ENCODE data around the gene SNRNP35.
A peak's percentile ranks its signal among the peaks of the same experiment; 100 is the strongest.
"Not testable (repeated sequence)": the region's sequence is repeated elsewhere in the genome, so short reads cannot be mapped to it uniquely, and the experiment has no call there.

SNRNP35 gene, protein sequence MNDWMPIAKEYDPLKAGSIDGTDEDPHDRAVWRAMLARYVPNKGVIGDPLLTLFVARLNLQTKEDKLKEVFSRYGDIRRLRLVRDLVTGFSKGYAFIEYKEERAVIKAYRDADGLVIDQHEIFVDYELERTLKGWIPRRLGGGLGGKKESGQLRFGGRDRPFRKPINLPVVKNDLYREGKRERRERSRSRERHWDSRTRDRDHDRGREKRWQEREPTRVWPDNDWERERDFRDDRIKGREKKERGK

DNA sequence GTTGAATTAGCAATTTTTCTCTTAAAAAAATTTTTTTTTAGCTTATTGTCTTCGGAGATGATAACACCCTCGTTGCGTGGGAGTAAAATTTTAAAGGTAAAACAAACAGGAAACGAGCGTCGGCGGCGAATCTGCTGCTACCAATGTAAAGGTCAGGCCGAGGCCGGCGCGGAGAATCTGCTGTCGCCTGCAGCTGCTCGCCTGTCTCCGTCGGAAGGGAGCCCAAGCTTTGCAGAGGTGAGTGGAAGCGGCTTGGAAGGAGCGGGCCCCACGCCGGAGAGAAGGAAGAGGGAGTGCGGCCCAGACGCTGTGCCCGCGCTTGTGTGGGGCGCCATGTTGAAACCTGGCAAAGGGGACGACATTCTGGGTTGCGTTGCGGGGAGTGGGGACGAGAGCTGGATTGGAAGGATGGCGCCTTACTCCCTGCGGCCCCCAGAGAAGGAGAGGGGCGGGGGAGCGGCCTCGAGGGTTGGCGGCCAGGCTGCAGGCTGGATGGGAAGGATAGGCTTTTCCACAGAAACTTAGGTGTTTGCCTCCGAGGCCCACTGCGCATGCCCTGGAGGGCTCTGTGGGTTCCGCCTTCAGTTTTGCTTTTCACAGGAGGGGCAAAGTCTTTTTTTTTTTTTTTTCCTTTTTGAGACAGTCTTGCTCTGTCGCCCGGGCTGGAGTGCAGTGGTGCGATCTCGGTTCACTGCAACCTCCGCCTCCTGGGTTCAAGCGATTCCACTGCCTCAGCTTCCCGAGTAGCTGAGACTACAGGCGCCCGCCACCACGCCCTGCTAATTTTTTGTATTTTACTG, at the start of gene SNRNP35:
Gene SNRNP35 (plus strand): TSS at position 160 of the 800 bp plus-strand sequence. CDS start 7,402 bp downstream, outside the sequence.
- DNase-seq (ENCODE audit: low spot score), result peak; percentile 83

DNA sequence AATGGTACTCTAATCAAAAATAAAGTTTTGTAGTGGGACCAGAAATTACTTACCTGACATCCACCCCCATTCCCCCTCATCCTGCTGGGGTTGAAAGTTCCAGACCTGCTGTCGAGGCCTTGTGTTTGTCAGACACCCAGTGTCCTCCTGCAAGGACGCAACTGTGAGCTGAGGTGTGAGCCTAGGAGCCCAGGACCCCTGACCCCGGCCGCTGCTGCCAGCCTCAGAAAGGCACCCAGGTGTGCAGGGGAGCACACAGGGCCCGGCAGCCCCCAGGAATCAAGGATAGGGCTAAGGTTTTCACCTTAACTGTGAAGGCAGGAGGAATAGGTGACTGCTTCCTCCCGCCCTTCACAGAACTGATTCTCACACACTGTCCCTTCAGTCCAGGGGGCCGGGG, 49.3 kb upstream of the SNRNP35 start:
- DNase-seq (ENCODE audit: low spot score), result not testable (repeated sequence)

DNA sequence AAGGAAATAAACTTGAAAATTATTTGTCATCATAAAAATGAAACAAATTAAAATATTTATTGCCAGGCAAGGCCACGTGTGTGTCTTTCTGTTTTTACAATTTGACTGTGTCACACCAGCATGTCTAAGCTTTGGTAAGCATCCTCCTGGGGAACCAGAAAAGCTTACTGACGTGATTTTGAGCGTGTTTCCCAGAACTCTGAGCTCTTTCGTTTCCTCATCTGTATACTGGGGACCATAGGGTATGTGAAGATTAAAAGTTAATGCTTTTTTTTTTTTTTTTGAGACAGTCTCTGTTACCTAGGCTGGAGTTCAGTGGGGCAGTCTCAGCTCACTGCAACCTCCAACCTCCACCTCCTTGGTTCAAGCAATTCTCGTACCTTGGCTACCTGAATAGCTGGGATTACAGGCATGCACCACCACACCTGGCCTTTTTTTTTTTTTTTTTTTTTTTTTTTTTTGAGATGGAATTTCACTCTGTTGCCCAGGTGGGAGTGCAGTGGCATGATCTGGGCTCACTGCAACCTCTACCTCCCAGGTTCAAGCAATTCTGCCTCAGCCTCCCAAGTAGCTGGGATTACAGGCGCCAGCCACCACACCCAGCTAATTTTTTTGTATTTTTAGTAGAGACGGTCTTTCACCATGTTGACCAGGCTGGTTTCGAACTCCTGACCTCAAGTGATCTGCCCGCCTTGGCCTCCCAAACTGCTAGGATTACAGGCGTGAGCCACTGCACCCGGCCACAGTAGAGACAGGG, 48.5 kb upstream of the SNRNP35 start:
- DNase-seq (ENCODE audit: low spot score), result not testable (repeated sequence)

DNA sequence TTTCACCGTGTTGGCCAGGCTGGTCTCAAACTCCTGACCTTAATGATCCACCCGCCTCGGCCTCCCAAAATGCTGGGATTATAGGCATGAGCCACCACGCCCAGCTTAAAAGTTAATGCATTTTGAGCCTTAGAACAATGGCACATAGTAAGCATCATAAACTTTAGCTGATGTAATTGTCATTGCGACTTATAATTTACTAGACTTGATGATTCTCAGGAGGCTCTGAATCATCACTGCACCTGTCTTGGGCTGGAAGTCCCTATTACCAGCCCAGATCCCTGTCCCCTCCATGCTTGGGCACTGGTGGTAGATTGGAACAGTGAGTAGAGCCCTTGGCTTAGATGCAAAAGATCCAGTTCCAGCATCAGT, 47.9 kb upstream of the SNRNP35 start:
- no peak for DNase-seq (ENCODE audit: low spot score)

DNA sequence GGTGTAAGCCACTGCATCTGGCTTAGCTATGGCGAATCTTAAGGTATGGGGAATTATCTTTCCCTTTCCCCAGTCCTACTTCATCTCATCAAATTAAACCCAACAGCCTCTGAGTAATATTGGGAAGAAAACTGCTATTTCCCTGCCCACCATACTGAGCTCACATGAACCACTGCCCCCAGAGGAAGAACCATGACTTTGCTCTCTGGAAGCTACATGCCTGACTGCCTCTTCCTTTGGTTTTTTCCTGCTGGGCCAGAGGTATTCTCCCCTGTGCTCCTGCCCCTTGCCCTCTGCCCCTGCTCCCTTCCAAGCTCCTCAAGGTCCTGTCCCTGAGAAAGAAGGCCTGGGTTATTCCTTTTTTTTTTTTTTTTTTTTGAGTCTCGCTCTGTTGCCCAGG, 36.6 kb upstream of the SNRNP35 start:
- DNase-seq (ENCODE audit: low spot score), result no peak

DNA sequence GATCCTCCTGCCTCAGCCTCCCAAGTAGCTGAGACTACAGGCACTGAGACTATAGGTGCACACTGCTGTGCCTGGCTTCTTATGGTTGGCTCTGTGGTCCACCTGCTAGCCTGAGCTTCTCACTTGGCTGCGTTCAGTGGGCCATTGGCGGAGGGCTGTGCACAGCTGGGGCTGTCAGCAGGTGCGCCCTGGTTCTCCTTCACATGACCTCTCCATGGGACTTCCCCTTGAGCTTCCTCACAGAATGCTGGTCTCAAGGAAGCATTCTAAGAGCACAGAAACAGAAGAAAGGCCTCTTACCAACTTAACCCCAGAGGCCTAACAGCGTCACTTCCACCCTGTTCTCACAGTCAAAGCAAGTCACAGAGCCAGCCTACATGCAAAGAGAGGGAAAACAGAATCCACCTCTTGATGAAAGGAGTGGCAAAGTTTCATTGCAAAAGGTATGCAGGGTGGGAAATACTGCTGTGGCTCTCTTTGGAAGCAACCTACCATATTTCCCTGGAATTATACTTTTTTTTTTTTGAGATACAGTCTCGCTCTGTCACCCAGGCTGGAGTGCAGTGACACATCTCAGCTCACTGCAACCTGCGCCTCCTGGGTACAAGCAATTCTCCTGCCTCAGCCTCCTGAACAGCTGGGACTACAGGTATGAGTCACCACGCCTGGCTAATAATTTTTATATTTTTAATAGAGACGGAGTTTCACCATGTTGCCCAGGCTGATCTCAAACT, 30.7 kb upstream of the SNRNP35 start:
- peak; percentile 87 for DNase-seq (ENCODE audit: low spot score)

DNA sequence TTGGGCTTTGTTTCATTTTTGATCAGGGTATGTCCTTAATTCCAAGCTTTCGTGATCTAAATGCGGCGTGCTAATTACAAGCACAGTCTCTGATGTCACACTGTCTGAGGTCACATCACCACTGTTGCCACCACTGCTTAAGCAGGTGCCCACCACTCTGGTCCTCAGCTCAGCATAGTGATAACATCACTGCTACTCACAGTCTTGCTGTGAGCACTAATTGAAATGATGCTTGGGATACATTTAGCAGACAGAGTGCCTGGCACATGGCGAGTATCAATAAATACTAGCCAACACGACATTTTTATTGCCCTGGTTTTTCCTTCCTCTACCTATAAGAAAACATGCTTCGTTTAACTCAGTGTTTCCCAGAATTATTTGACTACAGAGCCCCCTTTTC, 29.3 kb upstream of the SNRNP35 start:
- no peak for DNase-seq (ENCODE audit: low spot score)

DNA sequence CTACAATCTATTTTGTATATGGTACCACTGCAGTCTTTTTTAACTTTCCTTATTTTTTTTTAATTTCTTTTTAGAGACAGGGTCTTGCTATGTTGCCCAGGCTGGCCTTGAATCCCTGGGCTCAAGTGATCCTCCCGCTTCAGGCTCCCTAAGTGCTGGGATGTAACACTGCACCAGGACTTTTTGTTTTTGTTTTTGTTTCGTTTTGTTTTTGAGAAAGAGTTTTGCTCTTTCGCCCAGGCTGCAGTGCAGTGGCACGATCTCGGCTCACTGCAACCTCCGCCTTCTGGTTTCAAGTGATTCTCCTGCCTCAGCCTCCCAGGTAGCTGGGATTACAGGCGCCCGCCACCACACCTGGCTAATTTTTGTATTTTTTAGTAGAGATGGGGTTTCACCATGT, 28.8 kb upstream of the SNRNP35 start:
- DNase-seq (ENCODE audit: low spot score), result not testable (repeated sequence)

DNA sequence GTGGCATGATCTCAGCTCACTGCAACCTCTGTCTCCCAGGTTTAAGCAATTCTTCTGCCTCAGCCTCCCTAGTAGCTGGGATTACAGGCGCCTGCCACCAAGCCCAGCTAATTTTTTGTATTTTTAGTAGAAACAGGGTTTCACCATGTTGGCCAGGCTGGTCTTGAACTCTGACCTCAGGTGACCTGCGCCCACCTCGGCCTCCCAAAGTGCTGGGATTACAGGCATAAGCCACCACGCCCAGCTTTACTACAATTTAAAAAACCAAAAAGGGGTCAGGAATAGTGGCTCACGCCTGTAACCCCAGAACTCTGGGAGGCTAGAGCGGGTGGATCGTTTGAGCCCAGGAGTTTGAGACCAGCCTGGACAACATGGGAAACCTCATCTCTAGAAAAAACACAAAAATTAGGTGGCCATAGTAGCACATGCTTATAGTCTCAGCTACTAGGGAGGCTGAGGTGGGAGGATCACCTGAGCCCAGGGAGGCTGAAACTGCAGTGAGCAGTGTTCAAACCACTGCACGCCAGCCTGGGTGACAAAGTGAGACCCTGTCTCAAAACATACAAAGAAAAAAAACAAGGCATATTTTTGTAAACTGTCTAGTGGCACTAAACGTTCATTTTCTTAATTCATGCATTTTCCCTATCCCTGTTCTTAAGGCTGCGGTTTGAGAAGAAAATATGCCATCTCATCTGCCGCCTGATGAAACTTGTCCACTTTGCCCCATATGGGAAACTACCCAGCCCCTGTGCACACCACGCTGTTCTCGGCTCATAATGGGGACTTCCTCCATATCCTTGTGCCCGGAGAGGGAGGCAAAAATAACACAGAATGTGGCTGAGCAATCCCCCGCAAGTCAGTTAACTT, 25.8 kb upstream of the SNRNP35 start:
- DNase-seq (ENCODE audit: low spot score), result not testable (repeated sequence)

DNA sequence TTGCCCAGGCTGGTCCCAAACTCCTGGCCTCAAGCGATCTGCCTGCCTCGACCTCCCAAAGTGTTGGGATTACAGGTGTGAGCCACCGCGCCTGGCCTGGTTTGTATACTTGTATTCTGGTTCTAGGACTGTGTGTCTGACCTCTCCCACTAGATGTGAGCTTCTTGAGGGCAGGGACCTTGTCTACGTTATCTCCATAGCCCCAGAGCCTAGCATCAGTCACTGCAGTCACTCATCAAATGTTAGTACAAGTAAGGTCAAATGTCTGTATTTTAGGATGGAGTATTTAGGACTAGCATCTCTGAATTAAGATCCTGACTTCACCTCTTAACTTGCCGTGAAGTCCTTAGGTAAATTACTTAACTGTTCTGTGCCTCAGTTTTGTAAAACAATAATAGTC, 24.3 kb upstream of the SNRNP35 start:
- no peak for DNase-seq (ENCODE audit: low spot score)

DNA sequence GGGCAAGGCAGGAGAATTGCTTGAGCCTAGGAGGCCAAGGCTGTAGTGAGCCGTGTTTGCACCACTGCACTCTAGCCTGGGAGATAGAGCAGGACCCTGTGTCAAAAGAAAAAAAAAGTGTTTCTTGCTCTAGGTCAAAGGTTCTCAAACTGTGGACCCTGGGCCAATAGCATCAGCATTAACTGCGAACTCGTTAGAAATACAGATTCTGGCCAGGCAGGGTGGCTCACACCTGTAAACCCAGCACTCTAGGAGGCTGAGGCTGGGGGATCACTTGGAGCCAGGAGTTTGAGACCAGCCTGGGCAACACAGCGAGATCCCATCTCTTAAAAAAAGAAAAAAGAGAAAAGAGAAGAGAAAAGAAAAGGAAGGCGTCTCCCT, 22.3 kb upstream of the SNRNP35 start:
- no peak for DNase-seq (ENCODE audit: low spot score)

DNA sequence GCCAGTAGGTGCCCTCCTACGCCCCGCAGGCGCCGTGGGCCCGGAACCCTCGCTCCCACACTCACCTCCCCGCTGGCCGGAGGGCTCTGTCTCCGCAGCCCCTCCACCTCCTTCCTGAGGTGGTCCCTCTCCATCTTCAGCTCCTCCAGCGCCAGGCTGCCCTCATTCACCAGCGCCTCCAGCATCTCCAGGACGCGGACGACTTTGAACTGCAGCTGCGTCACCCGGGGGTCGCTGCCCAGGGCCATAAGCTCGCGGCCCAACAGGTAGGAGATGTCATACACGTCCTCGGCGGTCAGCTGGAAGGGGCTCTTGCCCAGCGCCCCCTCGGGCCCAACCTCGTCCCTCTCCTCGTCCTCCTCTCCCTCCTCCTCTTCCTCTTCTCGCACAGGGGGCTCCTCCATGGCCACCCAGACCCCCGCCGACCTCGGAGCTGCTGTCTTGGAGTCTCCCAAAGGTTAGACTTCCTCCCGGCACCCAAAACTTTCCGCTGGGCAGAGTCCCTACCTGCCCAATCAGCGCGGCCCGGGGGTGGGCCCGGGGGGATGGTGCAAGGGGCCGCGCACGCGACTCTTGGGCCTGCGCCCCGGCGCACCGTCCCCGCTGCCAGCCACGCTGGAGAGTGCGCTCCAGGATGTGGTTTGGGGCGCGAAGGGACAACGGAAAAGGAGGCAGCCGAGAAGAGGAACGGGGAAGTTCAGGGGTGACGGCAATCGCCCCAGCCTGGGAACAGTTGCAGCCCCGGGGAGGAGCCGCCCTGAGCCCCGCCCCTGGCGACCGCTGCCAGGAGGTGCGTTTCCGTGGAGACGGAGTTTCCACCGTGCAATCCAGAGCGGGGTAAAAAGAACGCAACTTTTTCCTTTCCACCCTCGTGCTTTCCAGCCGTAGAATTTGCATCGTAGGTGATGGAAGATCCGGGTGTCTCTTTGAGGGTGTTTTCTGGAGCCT, 21.6 kb upstream of the SNRNP35 start, which contains the start of gene RILPL2:
Gene RILPL2 (minus strand): TSS at position 668 of the 948 bp plus-strand sequence. CDS start 264 bp downstream, at position 404.
- peak; percentile 89 for DNase-seq (ENCODE audit: low spot score)

DNA sequence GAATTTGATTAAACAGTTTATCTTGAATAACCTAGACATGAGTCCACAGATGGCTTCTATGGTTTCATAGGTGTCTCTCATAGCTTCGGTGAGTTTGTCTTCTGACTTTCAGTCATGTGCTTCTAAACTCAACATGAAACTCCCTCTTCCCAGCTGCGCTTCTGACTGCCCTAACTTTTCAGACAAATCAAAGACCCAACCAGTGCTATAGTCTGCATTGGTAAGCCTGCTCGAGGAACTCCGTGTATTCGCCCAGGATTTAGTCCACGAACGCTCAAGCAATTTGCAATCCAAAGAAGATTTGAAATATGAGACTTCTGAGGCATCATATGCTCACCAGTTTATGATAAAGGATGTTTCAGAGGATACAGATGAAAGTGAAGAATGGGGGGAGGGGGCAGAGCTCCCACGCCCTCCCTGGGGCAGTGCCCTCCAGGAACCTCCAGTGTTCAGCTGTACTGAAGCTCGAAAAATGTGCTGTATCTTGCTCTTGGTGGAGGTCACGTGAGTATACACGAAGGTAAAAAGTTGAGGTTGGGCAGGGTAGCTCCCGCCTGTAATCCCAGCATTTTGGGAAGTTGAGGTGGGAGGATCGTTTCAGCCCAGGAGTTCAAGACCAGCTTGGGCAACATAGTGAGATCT, 16.3 kb upstream of the SNRNP35 start:
- DNase-seq (ENCODE audit: low spot score), result no peak

DNA sequence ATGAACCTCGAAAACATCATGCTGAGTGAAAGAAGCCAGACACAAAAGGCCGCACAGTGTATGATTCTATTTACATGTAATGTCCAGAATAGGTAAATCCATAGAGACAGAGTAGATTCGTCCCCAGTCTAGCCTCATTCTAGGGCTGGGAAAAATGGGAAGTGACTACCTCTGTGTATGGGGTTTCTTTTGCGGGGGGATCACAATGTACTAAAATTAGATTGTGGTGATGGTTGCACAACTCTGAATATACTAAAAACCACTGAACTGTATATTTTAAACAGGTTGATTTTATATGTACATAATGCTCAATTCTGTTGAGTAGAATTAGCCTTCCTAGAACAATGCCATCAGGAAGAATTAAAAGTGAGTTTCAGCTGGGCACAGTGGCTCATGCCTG, 15.2 kb upstream of the SNRNP35 start:
- no peak for DNase-seq (ENCODE audit: low spot score)

DNA sequence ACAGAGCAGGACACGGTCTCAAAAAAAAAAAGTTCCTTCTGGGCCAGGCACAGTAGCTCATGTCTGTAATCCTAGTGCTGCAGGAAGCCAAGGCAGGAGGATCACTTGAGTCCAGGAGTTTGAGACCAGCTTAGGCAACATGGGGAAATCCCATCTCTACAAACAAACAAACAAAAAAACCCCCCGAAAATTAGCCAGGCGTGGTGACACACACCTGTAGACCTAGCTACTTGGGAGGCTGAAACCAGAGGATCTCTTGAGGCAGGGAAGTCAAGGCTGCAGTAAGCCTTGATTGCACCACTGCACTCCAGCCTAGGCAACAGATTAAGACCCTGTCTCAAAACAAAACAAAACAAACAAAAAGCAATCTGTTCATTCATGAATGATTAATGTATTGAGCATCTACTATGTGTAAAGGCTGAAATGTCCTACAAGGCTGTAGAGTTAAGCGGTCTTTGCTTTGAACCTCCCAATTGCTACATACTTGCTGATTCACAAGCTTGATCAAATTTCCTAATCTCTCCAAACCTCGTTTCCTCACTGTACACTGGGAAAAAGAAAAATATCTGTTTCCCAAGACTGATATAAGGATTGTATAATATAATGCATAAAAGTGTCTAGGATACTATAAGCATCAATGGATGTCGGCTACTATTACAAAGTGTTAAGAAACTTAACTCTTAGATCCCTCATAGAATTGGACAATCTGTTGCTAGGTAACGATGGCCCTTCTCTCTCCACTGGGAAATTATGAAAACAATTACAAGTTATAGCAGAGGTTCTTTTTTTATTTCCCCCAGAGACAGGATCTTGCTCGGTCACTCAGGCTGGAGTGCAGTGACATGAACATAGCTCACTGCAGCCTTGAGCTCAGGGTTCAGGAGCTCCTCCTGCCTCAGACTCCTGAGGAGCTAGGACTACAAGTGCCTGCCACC, 13.6 kb upstream of the SNRNP35 start:
- no peak for DNase-seq (ENCODE audit: low spot score)

DNA sequence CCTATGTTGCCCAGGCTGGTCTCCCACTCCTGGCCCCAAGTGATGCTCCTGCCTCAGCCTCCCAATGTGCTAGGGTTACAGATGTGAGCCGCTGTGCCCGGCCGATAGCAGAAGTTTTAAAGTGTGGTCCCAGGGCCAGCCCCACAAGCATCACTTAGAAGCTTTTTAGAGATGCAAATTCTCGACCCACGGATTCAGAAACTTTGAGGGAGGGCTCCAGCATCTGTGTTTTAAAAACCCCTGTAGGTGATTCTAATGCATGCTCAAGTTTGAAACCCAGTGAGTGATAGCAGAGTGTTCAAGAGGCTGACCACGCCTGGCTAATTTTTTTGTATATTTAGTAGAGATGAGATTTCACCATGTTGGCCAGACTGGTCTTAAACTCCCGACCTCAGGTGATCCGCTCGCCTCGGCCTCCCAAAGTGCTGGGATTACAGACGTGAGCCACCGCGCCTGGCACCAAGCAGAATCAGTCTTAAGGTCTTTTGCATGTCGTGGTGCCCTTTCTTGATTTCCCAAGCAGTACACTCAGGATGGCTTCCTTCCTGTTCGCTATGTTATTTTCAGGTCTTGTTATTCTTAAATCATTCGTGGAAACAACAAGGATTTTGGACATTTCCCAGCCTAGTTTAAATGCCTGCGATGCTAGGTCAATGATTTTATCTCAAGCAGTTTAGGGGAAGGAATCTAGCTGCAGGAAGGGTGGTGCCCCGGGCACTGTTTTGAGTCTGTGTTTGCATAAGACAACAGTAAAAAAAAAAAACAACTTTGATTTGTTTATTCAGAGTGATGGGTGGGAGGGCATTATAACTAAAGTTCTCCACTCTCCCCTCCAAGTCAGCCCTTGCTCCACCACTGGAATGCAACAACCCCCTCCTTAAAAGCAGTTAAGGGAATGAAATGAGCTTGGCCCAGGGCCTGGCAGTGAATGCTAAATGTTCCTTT, 12.3 kb upstream of the SNRNP35 start:
- peak; percentile 14 for DNase-seq (ENCODE audit: low spot score)

DNA sequence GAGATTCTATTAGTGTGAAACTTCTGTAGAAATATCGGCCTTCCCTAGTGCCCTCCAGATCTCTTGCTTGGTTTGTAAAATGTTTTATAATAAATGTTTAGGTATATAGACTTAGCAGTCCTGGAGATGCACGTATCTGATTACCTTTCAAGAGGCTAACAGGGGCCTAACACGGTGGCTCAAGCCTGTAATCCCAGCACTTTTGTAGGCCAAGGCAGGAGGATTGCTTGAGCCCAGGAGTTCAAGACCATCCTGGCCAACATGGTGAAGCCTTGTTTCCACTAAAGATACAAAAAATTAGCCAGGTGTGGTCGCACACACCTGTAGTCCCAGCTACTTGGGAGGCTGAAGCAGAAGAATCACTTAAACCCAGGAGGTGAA, 11.6 kb upstream of the SNRNP35 start:
- no peak for DNase-seq (ENCODE audit: low spot score)

Measured in germinal center (tissue), 1 donor.